HG02973 (cell line): ENCODE measurements around the gene SLC25A18.
"Not testable (repeated sequence)": the region's sequence is repeated elsewhere in the genome, so short reads cannot be mapped to it uniquely, and the experiment has no call there.

ENCODE experiments used
- ATAC-seq: cut with Tn5 transposase; IDR thresholded peaks from one replicate; pipeline ENCODE4 v1.9.1; 2021; ENCODE audit warnings: moderate library complexity; ENCODE audit not compliant: unreplicated experiment

SLC25A18 gene

GRCh38 chr22:17603668-17604067 lies 40.4 kb downstream of the SLC25A18 start:
- no peak for ATAC-seq

GRCh38 chr22:17606496-17606895 lies 43.2 kb downstream of the SLC25A18 start:
- ATAC-seq = no peak

- ATAC-seq = no peak
These were observed 44.7 kb downstream of the SLC25A18 start for GRCh38 chr22:17607891-17608521.

- ATAC-seq = no peak
These were observed 48.8 kb downstream of the SLC25A18 start for GRCh38 chr22:17612057-17612456.

GRCh38 chr22:17613280-17613679 lies 50.0 kb downstream of the SLC25A18 start:
- no peak for ATAC-seq

- peak; percentile 13 for ATAC-seq
These were observed 64.7 kb downstream of the SLC25A18 start for GRCh38 chr22:17627961-17628405.

GRCh38 chr22:17628406-17629172 lies 65.3 kb downstream of the SLC25A18 start, which contains the start of gene ATP6V1E1:
Gene ATP6V1E1, minus strand, starts transcription at chr22:17628749. Its CDS starts 114 bp downstream, at chr22:17628635.
- peak; percentile 97 for ATAC-seq

- no peak for ATAC-seq
These were observed 65.8 kb downstream of the SLC25A18 start for GRCh38 chr22:17629173-17629489.

GRCh38 chr22:17629641-17630040 lies 66.3 kb downstream of the SLC25A18 start:
- ATAC-seq = no peak

- no peak for ATAC-seq
These were observed 67.8 kb downstream of the SLC25A18 start for GRCh38 chr22:17631076-17631565.

GRCh38 chr22:17633217-17633997 lies 70.1 kb downstream of the SLC25A18 start:
- ATAC-seq = no peak

- ATAC-seq = no peak
These were observed 70.7 kb downstream of the SLC25A18 start for GRCh38 chr22:17633998-17634323.

GRCh38 chr22:17634696-17635095 lies 71.4 kb downstream of the SLC25A18 start:
- ATAC-seq = no peak

- not testable (repeated sequence) for ATAC-seq
These were observed 73.6 kb downstream of the SLC25A18 start for GRCh38 chr22:17636850-17637249.

- no peak for ATAC-seq
These were observed 74.3 kb downstream of the SLC25A18 start for GRCh38 chr22:17637490-17638181.

- peak; percentile 13 for ATAC-seq
These were observed 74.8 kb downstream of the SLC25A18 start for GRCh38 chr22:17638182-17638431.

- peak; percentile 89 for ATAC-seq
These were observed 75.3 kb downstream of the SLC25A18 start, which contains the start of gene BCL2L13 for GRCh38 chr22:17638432-17639246. Gene BCL2L13, plus strand, starts transcription at chr22:17638757. Its CDS starts 16,955 bp downstream, at chr22:17655712.

- ATAC-seq = no peak
These were observed 76.0 kb downstream of the SLC25A18 start for GRCh38 chr22:17639247-17639741.
